HepG2 (cell line): ENCODE measurements around the gene GNRH2. TPM values are rescaled to one million over a fixed set of nuclear protein-coding genes. Genes with fewer than 3 reads are reported as not detected.

Experiments
- KLF13 ChIP-seq: sonication (generic); formaldehyde crosslinking; IDR thresholded peaks from 2 replicates; pipeline ENCODE4 v1.4.0; 2020; ENCODE audit warnings: mild to moderate bottlenecking, missing genetic modification reagents
- LRRFIP1 ChIP-seq: sonication (generic); formaldehyde crosslinking; conservative IDR thresholded peaks from 2 replicates; pipeline ENCODE4 v1.4.0; 2020; ENCODE audit warnings: missing genetic modification reagents
- MYC ChIP-seq: sonication (generic); formaldehyde crosslinking; IDR thresholded peaks from 2 replicates; pipeline ENCODE4 v1.9.0; 2021; ENCODE audit warnings: missing genetic modification reagents, borderline replicate concordance
- NR3C1 ChIP-seq: sonication (generic); formaldehyde crosslinking; IDR thresholded peaks from 2 replicates; pipeline ENCODE4 v1.4.0; 2020; ENCODE audit warnings: missing genetic modification reagents
- POGK ChIP-seq: sonication (generic); formaldehyde crosslinking; conservative IDR thresholded peaks from 2 replicates; pipeline ENCODE4 v1.8.0; 2022; ENCODE audit warnings: mild to moderate bottlenecking, moderate library complexity, missing genetic modification reagents
- PRDM10 ChIP-seq: sonication (generic); formaldehyde crosslinking; IDR thresholded peaks from 2 replicates; pipeline ENCODE4 v1.4.0; 2020; ENCODE audit warnings: low read depth, missing genetic modification reagents
- SMAD9 ChIP-seq: sonication (generic); formaldehyde crosslinking; IDR thresholded peaks from 2 replicates; pipeline ENCODE4 v1.5.1; 2020; ENCODE audit warnings: mild to moderate bottlenecking, missing genetic modification reagents
- TFE3 ChIP-seq: IDR thresholded peaks from 2 replicates; pipeline ENCODE4 v1.6.1; 2016
- TRIM22 ChIP-seq: fragments of 450-650 bp; IDR thresholded peaks from 2 replicates; pipeline ENCODE4 v1.6.1; 2017
- ZNF354B ChIP-seq: sonication (generic); formaldehyde crosslinking; IDR thresholded peaks from 2 replicates; pipeline ENCODE4 v1.8.0; 2022; ENCODE audit warnings: mild to moderate bottlenecking, missing genetic modification reagents
- ZNF598 ChIP-seq: sonication (generic); formaldehyde crosslinking; IDR thresholded peaks from 2 replicates; pipeline ENCODE4 v1.5.1; 2020; ENCODE audit warnings: mild to moderate bottlenecking, missing genetic modification reagents, borderline replicate concordance
- ZNF7 ChIP-seq: IDR thresholded peaks from 2 replicates; pipeline ENCODE4 v1.6.1; 2016; ENCODE audit warnings: missing biosample characterization, missing genetic modification reagents
- ZXDC ChIP-seq: sonication (generic); formaldehyde crosslinking; IDR thresholded peaks from 2 replicates; pipeline ENCODE4 v1.5.0; 2020; ENCODE audit warnings: mild to moderate bottlenecking, missing genetic modification reagents
- polyA plus RNA-seq, 8 experiments: library from polyadenylated mRNA; depleted of rRNA in 3 of 8; stranded (reverse) in 7 of 8; unstranded in 1 of 8; fragments of >200 nt; fragmentation: Illumina TruSeq in 4 of 8; extraction: Trizol in 4 of 8; gene quantifications; 2 replicates each; pipeline versions ENCODE4 v1.2.1 to v1.2.3, GENCODE V29; 2011 to 2016; ENCODE audit warnings: low read depth in 4 of 8, missing spikeins in 1 of 8, mixed read lengths in 1 of 8; ENCODE audit not compliant: insufficient read depth in 1 of 8
- total RNA-seq, 5 experiments: library from RNA; depleted of rRNA; stranded (reverse); fragments of >200 nt; fragmentation: Illumina TruSeq; extraction: Trizol; gene quantifications; 2 replicates each; pipeline ENCODE4 v1.2.3, GENCODE V29; 2016; ENCODE audit warnings: low read depth in 1 of 5

The GNRH2 gene
- total and polyA plus RNA-seq, 2 of the 13 experiments (the other 11 are each of a cell fraction or from before 2014, with no cell fraction given): 0.28 TPM; not detected in 1

GRCh38 chr20:3045816-3046676, 2.6 kb downstream of the GNRH2 start, which contains the start of gene MRPS26 (continued):
- peak; percentile 93 for TF ChIP-seq POGK (CRISPR knock-in tag)
- 0 out of 2 replicates have a peak, but pooled peaks have one; percentile 13 for TF ChIP-seq ZNF7 (CRISPR knock-in tag)
- peak; percentile 83; the same call in 1 of the 2 replicates for TF ChIP-seq SMAD9 (CRISPR knock-in tag)
- 0 out of 2 replicates have a peak, but pooled peaks have one; percentile 30 for TF ChIP-seq KLF13 (CRISPR knock-in tag)
- TF ChIP-seq MYC (CRISPR knock-in tag): peak; percentile 97
- TF ChIP-seq NR3C1 (CRISPR knock-in tag): peak; percentile 44; the same call in 1 of the 2 replicates
- TF ChIP-seq TFE3: peak; percentile 54; the same call in 1 of the 2 replicates
- peak; percentile 96; the same call in 1 of the 2 replicates for TF ChIP-seq ZNF354B (CRISPR knock-in tag)
- TF ChIP-seq ZNF598 (CRISPR knock-in tag): peak; percentile 98
- TF ChIP-seq ZXDC: peak; percentile 48; the same call in 1 of the 2 replicates
- peak; percentile 59; the same call in 1 of the 2 replicates for TF ChIP-seq LRRFIP1 (CRISPR knock-in tag)
- peak; percentile 41; the same call in 1 of the 2 replicates for TF ChIP-seq PRDM10 (CRISPR knock-in tag)
- no peak for TF ChIP-seq TRIM22
